SK-N-SH (cell line): ENCODE results near the gene ACVRL1. TPM values are rescaled to one million over a fixed set of nuclear protein-coding genes. Genes with fewer than 3 reads are reported as not detected.
A peak's percentile ranks its signal among the peaks of the same experiment; 100 is the strongest.

ENCODE experiments used
- CTCF ChIA-PET: fragments of 300-600, 350-600 bp; formaldehyde crosslinking; extraction: SDS; loops from one replicate; lab custom pipeline; 2021; lab: Yijun Ruan, JAX
- POLR2A ChIA-PET: fragments of 350-600 bp; sonication (Branson Sonifier 250); formaldehyde crosslinking; extraction: SDS; loops from one replicate; lab custom pipeline; 2020; ENCODE audit warnings: antibody characterized with exemption, inconsistent platforms; lab: Yijun Ruan, JAX
- DNase-seq: peaks from one replicate; pipeline ENCODE4 v3.0.0; 2012
- H2AFZ ChIP-seq: fragments of 200-600 bp; sonication (generic); 2 replicates; pipeline ENCODE4 v1.8.1; 2016; ENCODE audit warnings: antibody characterized with exemption, mild to moderate bottlenecking, low read depth
- H3F3A ChIP-seq: fragments of 200-600 bp; sonication (generic); replicated peaks from 2 replicates; pipeline ENCODE3; 2016; ENCODE audit warnings: antibody characterized with exemption, mild to moderate bottlenecking; ENCODE audit not compliant: insufficient read depth
- H3K27ac ChIP-seq, 2 experiments: fragments of 200-500 bp in 1 of 2; fragments of 200-600 bp in 1 of 2; sonication (Bioruptor generic) in 1 of 2; sonication (generic), shearing (Covaris generic) in 1 of 2; 2 replicates each; pipeline versions ENCODE4 v1.5.1 to v1.6.1; 2014 to 2016; ENCODE audit warnings: low read depth in 2 of 2, inconsistent platforms in 1 of 2, low read length in 1 of 2, mild to moderate bottlenecking in 1 of 2, mixed read lengths in 1 of 2
- H3K27me3 ChIP-seq: fragments of 200-600 bp; sonication (generic), shearing (Covaris generic); 2 replicates; pipeline ENCODE4 v1.6.1; 2016; ENCODE audit warnings: mixed run types; ENCODE audit not compliant: insufficient read depth
- H3K36me3 ChIP-seq, 2 experiments: fragments of 200-500 bp in 1 of 2; fragments of 200-600 bp in 1 of 2; sonication (Bioruptor generic) in 1 of 2; sonication (generic) in 1 of 2; replicated peaks in 1 of 2; 2 replicates each; pipeline versions ENCODE3 to v1.5.1; 2014 to 2016; ENCODE audit warnings: low read length in 1 of 2, mild to moderate bottlenecking in 1 of 2; ENCODE audit not compliant: insufficient read depth in 2 of 2, control insufficient read depth in 1 of 2
- H3K4me1 ChIP-seq, 2 experiments: fragments of 200-500 bp in 1 of 2; fragments of 200-600 bp in 1 of 2; sonication (Bioruptor generic) in 1 of 2; sonication (generic), shearing (Covaris generic) in 1 of 2; 2 replicates each; pipeline versions ENCODE4 v1.5.1 to v1.6.1; 2014 to 2016; ENCODE audit warnings: low read depth in 1 of 2, low read length in 1 of 2, mixed run types in 1 of 2; ENCODE audit not compliant: insufficient read depth in 2 of 2, control insufficient read depth in 1 of 2
- H3K4me2 ChIP-seq: fragments of 200-600 bp; sonication (generic), shearing (Covaris generic); 2 replicates; pipeline ENCODE4 v1.6.1; 2017; ENCODE audit warnings: mixed run types
- H3K4me3 ChIP-seq, 2 experiments: fragments of 200-500 bp in 1 of 2; fragments of 200-600 bp in 1 of 2; sonication (Bioruptor generic) in 1 of 2; sonication (generic), shearing (Covaris generic) in 1 of 2; 2 replicates each; pipeline versions ENCODE4 v1.5.1 to v1.8.1; 2014 to 2016; ENCODE audit warnings: low read depth in 2 of 2, inconsistent platforms in 1 of 2, low read length in 1 of 2, mild to moderate bottlenecking in 1 of 2, mixed read lengths in 1 of 2, moderate library complexity in 1 of 2
- H3K79me2 ChIP-seq: fragments of 200-600 bp; sonication (generic); 2 replicates; pipeline ENCODE4 v1.8.1; 2017; ENCODE audit warnings: mild to moderate bottlenecking; ENCODE audit not compliant: insufficient read depth
- H3K9ac ChIP-seq: fragments of 200-600 bp; sonication (generic); 2 replicates; pipeline ENCODE4 v1.6.1; 2017; ENCODE audit warnings: mixed run types
- H3K9me2 ChIP-seq: fragments of 200-600 bp; sonication (generic); 2 replicates; pipeline ENCODE4 v1.6.1; 2017; ENCODE audit warnings: mixed run types
- H3K9me3 ChIP-seq: fragments of 200-600 bp; sonication (generic); 2 replicates; pipeline ENCODE4 v1.6.1; 2017; ENCODE audit warnings: mixed run types, mild to moderate bottlenecking, moderate library complexity
- H4K20me1 ChIP-seq: fragments of 200-600 bp; sonication (generic); 2 replicates; pipeline ENCODE4 v1.6.1; 2017; ENCODE audit warnings: mild to moderate bottlenecking, mixed run types; ENCODE audit not compliant: insufficient read depth
- CTCF ChIP-seq: fragments of 200-600 bp; sonication (generic); IDR thresholded peaks from 2 replicates; pipeline ENCODE4 v1.6.1; 2017; ENCODE audit warnings: antibody characterized with exemption, mild to moderate bottlenecking, moderate library complexity
- EZH2phosphoT487 ChIP-seq: fragments of 200-600 bp; sonication (generic); IDR thresholded peaks from 2 replicates; pipeline ENCODE4 v1.6.1; 2017; ENCODE audit warnings: low read depth, mixed run types, mild to moderate bottlenecking, antibody characterized with exemption, moderate library complexity, borderline replicate concordance
- FOSL2 ChIP-seq: IDR thresholded peaks from 2 replicates; pipeline ENCODE4 v1.4.0; 2012; ENCODE audit warnings: low read depth, mild to moderate bottlenecking, moderate library complexity, borderline replicate concordance
- FOXM1 ChIP-seq: IDR thresholded peaks from 2 replicates; pipeline ENCODE4 v1.4.0; 2012; ENCODE audit warnings: low read depth, mild to moderate bottlenecking
- GATA2 ChIP-seq: sonication (generic); formaldehyde crosslinking; IDR thresholded peaks from 2 replicates; pipeline ENCODE4 v1.5.0; 2020; ENCODE audit warnings: mild to moderate bottlenecking, missing genetic modification reagents
- IRF3 ChIP-seq: fragments of 150-350 bp; IDR thresholded peaks from 2 replicates; pipeline ENCODE4 v1.6.1; 2016; ENCODE audit warnings: mild to moderate bottlenecking, low read depth, low read length
- MEF2A ChIP-seq: IDR thresholded peaks from 2 replicates; pipeline ENCODE4 v1.4.0; 2012; ENCODE audit warnings: low read depth, borderline replicate concordance
- MXI1 ChIP-seq: IDR thresholded peaks from 2 replicates; pipeline ENCODE4 v1.6.1; 2012; ENCODE audit warnings: mild to moderate bottlenecking, low read depth, low read length, improper control_type of control experiment
- PBX3 ChIP-seq: IDR thresholded peaks from 2 replicates; pipeline ENCODE4; 2012
- RXRA ChIP-seq: IDR thresholded peaks from 2 replicates; pipeline ENCODE4 v1.4.0; 2012; ENCODE audit warnings: low read depth, mild to moderate bottlenecking, borderline replicate concordance
- SIN3A ChIP-seq: IDR thresholded peaks from 2 replicates; pipeline ENCODE4 v1.6.1; 2012; ENCODE audit warnings: low read depth, mild to moderate bottlenecking, low read length, moderate library complexity, borderline replicate concordance
- SMC3 ChIP-seq: IDR thresholded peaks from 2 replicates; pipeline ENCODE4 v1.6.1; 2012; ENCODE audit warnings: low read depth, low read length, improper control_type of control experiment
- TCF12 ChIP-seq: IDR thresholded peaks from 2 replicates; pipeline ENCODE4 v1.4.0; 2012
- TEAD4 ChIP-seq: IDR thresholded peaks from 2 replicates; pipeline ENCODE4 v1.4.0; 2012; ENCODE audit warnings: mild to moderate bottlenecking, borderline replicate concordance; ENCODE audit not compliant: insufficient read depth
- USF1 ChIP-seq: IDR thresholded peaks from 2 replicates; pipeline ENCODE4 v1.4.0; 2012; ENCODE audit warnings: low read depth, borderline replicate concordance
- USF2 ChIP-seq: fragments of 150-350 bp; IDR thresholded peaks from 2 replicates; pipeline ENCODE4 v1.6.1; 2017; ENCODE audit warnings: antibody characterized with exemption, low read length, low read depth, borderline replicate concordance
- ZBTB33 ChIP-seq: IDR thresholded peaks from 2 replicates; pipeline ENCODE4 v1.4.0; 2012; ENCODE audit warnings: low read depth, borderline replicate concordance
- WGBS: methylation state at CpG from one replicate; pipeline ENCODE4 v1.1.6; 2017; ENCODE audit warnings: low lambda C conversion rate; 5-methylcytosine and 5-hydroxymethylcytosine counted together
- polyA plus RNA-seq, 3 experiments: library from polyadenylated mRNA; depleted of rRNA; stranded (reverse); fragments of >200 nt; gene quantifications; 2 replicates each; pipeline ENCODE4 v1.2.3, GENCODE V29; 2012

ACVRL1 gene
- polyA plus RNA-seq, 1 of the 3 experiments (the other 2 are of a cell fraction) = 0.07 TPM

GRCh38 chr12:51971679-51972421, 64.5 kb downstream of the ACVRL1 start:
- no peak overlapping the region for H2AFZ ChIP-seq
- no peak overlapping the region for H3K4me3 ChIP-seq
- TF ChIP-seq TEAD4 = no peak
- no peak for DNase-seq
- no peaks in the 10 kb centered on the region for H3K9me3 ChIP-seq
- ChIA-PET CTCF (interaction anchor here (0.7 to 5.1 kb wide), 17 partner anchors 9 to 135 kb away, joined by 3 to 44 read pairs (median 4); no protein-coding TSS in a partner anchor), POLR2A (no interaction called here)
- H3K4me1 ChIP-seq = peaks cover 31% of the 10 kb centered on the region in 2 experiments; a peak in 3 of 4 replicates
- H4K20me1 ChIP-seq = peaks cover 10% of the 10 kb centered on the region
- no peak overlapping the region for H3K9ac ChIP-seq
- no peaks in the 10 kb centered on the region for H3K9me2 ChIP-seq
- H3F3A ChIP-seq = peaks cover 8% of the 10 kb centered on the region
- H3K27me3 ChIP-seq = no peaks in the 10 kb centered on the region
- no peak overlapping the region for H3K27ac ChIP-seq
- 98% methylated on average over 4 of the region's 4 CpGs for WGBS
- no peaks in the 10 kb centered on the region; the same call in 1 of the 2 replicates for H3K79me2 ChIP-seq
- H3K36me3 ChIP-seq = peaks cover 0 to 13% of the 10 kb centered on the region in 2 experiments
- no peak overlapping the region for H3K4me2 ChIP-seq

- no peak for DNase-seq
- Histone ChIP-seq H3K9me2 (no peaks in the 10 kb centered on the region), H3K79me2 (no peaks in the 10 kb centered on the region), H2AFZ (no peak overlapping the region), H3K27me3 (no peaks in the 10 kb centered on the region), H3K27ac (peak overlapping the region in 1 of 2 experiments; percentile 22; a peak in 1 of 4 replicates), H3K4me1 (peaks cover 31% of the 10 kb centered on the region in 2 experiments; a peak in 3 of 4 replicates), H3K4me3 (no peak overlapping the region), H3K36me3 (peaks cover 0 to 17% of the 10 kb centered on the region in 2 experiments), H3K4me2 (no peak overlapping the region), H3K9me3 (no peaks in the 10 kb centered on the region), H3F3A (peaks cover 8% of the 10 kb centered on the region), H4K20me1 (peaks cover 10% of the 10 kb centered on the region), H3K9ac (no peak overlapping the region)
- ChIA-PET POLR2A (no interaction called here), CTCF (interaction anchor here (0.7 to 5.1 kb wide), 12 partner anchors 8 to 135 kb away, joined by 3 to 44 read pairs (median 5); no protein-coding TSS in a partner anchor)
- 91% methylated on average over 5 of the region's 5 CpGs for WGBS
- TF ChIP-seq TCF12 (no peak), USF2 (no peak), RXRA (no peak), FOSL2 (no peak), CTCF (no peak), SMC3 (no peak), GATA2 (CRISPR knock-in tag) (no peak), USF1 (no peak), EZH2phosphoT487 (no peak), FOXM1 (no peak), MEF2A (no peak), SIN3A (no peak), IRF3 (no peak), PBX3 (no peak), ZBTB33 (no peak), MXI1 (no peak)
Measured at GRCh38 chr12:51972422-51972812, 65.1 kb downstream of the ACVRL1 start.
